ENCODE measurements around the gene PTPRJ.

PTPRJ gene

DNA sequence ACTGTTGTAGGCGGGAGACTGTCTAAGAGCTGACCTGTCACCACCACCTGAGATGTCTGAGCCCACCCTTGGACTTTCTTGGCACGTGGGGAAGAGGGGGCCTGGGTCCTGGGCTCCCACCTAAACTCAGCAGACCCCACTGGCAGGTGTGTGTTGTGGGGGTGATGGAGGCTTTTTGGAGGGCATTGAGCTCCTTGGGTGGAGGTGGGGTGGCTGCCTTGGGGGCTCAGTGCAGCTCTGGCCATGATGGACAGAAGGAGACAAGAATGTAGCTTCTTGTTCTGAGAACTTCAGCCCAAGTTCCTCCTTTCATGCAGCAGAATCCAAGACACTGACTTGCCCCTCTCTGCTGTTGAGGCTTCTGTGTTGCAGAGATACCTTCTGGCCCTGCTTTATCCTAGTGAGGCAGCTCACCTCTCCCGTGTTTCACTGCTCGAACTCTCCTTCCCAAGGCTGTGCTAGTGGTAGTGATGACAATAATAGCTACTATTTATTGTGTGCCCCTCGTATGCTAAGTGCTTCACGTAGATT, 119.6 kb downstream of the PTPRJ start:
- H3K36me3 ChIP-seq (ENCODE audit: control insufficient read depth, insufficient read depth, low read length) = no peaks in the 10 kb centered on the region
- H3K27ac ChIP-seq (ENCODE audit: insufficient read depth, low read length, poor library complexity, severe bottlenecking) = no peak overlapping the region
- no peaks in the 10 kb centered on the region for H3K4me1 ChIP-seq (ENCODE audit: control insufficient read depth, insufficient read depth, low read length, poor library complexity, severe bottlenecking)
- no peaks in the 10 kb centered on the region for H3K9me3 ChIP-seq (ENCODE audit: control insufficient read depth, low read length)
- DNase-seq = no peak
- no peak overlapping the region for H3K4me3 ChIP-seq (ENCODE audit: insufficient read depth, low read depth, low read length, poor library complexity, severe bottlenecking)
- H3K27me3 ChIP-seq (replicated peaks; ENCODE audit: control insufficient read depth, insufficient read depth, low read length, poor library complexity, severe bottlenecking) = no peaks in the 10 kb centered on the region

DNA sequence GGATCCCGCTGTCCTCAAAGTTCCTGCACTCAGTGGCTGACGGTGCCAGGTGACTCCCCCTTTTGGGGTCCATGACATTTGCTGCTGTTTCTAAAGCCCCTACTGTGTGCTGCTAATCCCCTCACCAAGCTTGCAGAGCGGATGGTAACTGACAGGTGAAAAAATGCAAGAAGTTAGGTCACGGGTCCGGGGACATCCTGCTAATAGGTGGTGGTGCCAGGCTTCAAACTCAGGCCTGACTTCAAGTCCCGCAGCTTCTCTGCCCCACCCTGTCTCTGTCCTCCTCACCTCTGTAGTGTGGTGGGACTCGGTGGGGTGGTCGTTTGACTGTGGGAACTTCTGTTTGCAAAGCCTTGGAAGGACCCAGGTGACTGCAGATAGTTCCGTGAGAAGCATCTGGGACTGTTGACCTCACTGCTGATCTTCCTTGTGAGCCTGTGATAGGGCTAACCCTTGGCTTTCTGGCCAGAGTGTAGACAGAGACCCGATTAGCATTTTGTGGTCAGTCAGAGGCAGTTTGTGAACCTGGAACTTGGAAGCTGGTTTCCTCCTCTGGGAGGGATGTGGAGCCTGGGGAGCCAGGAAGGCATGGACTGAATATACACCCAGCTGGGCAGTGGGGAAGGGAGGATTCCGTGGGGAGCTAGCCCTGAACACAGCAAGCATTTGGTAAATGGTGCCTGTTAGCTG, 120.8 kb downstream of the PTPRJ start:
- Histone ChIP-seq H3K36me3 (ENCODE audit: control insufficient read depth, insufficient read depth, low read length) (no peaks in the 10 kb centered on the region), H3K4me1 (ENCODE audit: control insufficient read depth, insufficient read depth, low read length, poor library complexity, severe bottlenecking) (no peaks in the 10 kb centered on the region), H3K27me3 (replicated peaks; ENCODE audit: control insufficient read depth, insufficient read depth, low read length, poor library complexity, severe bottlenecking) (no peaks in the 10 kb centered on the region), H3K4me3 (ENCODE audit: insufficient read depth, low read depth, low read length, poor library complexity, severe bottlenecking) (no peak overlapping the region), H3K9me3 (ENCODE audit: control insufficient read depth, low read length) (no peaks in the 10 kb centered on the region), H3K27ac (ENCODE audit: insufficient read depth, low read length, poor library complexity, severe bottlenecking) (no peak overlapping the region)
- DNase-seq = no peak

DNA sequence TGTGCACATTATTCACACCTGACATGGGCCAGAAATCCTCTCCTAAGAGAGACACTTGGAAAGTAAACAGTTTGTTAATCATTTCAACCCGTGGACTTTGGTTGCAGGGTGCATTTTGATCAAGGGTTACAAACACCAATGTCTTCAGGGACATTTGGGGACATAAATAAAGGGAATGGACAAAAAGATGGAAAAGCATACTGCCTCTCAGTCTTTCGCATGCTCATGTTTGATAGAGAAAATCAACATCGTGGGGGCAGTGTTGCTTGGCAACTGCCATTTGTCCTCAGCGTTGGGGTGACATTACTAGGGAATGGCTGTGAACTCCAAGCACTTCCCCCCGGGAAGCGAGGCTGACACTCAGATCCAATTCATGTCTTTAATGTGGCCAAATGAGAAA, 121.6 kb downstream of the PTPRJ start:
- peaks cover 3% of the 10 kb centered on the region for H3K4me1 ChIP-seq (ENCODE audit: control insufficient read depth, insufficient read depth, low read length, poor library complexity, severe bottlenecking)
- H3K27me3 ChIP-seq (replicated peaks; ENCODE audit: control insufficient read depth, insufficient read depth, low read length, poor library complexity, severe bottlenecking) = no peaks in the 10 kb centered on the region
- DNase-seq = no peak
- H3K4me3 ChIP-seq (ENCODE audit: insufficient read depth, low read depth, low read length, poor library complexity, severe bottlenecking) = no peak overlapping the region
- H3K27ac ChIP-seq (ENCODE audit: insufficient read depth, low read length, poor library complexity, severe bottlenecking) = no peak overlapping the region
- no peaks in the 10 kb centered on the region for H3K36me3 ChIP-seq (ENCODE audit: control insufficient read depth, insufficient read depth, low read length)
- no peaks in the 10 kb centered on the region for H3K9me3 ChIP-seq (ENCODE audit: control insufficient read depth, low read length)

DNA sequence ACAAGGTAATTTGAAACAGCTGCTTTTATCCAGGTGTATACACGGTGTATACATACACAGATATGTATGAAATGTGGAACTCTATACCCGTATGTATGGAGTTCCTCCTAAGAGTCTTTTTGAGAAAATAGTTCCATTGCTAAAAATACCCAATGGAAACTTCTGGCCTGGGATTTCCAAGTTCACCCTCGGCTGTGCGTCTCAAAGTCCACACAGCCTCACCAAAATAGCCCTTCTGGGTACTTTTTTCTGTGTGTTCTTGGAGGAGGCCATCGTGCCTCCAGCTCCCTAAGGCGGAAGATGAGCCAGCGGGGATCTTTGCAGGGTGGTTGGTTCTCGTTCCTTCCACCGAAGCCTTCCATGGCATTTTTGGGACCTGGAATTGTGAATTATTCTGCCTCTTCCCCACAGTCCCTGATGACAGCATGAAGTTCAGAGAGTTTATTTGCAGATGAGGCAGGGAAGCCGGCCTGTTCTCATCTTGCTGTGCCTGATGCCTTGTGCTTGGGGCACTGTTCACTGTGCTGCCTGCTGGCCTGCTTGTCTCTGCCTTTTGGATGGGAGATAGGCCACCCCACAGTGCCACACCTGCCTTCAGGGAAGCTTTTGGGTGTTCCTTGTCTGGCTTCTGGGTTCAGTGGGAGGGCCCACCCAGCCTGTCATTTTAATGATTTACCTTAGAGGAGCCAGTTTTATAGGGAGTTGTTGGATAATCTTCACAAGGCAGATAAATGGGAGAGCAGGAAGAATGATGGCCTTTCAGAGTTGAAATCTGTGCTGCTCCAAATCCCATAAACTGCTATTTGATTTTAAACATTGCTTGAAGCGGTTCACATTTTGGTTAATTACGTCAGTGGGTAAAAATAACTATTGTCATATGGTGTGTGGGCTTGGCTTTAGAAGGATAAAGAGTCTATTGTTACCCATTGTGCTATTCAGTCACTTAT, 123.5 kb downstream of the PTPRJ start:
- no peak overlapping the region for H3K27ac ChIP-seq (ENCODE audit: insufficient read depth, low read length, poor library complexity, severe bottlenecking)

GRCh38 chr11:48104568-48104924, 124.2 kb downstream of the PTPRJ start:
- Histone ChIP-seq H3K36me3 (ENCODE audit: control insufficient read depth, insufficient read depth, low read length) (no peaks in the 10 kb centered on the region), H3K27ac (ENCODE audit: insufficient read depth, low read length, poor library complexity, severe bottlenecking) (no peak overlapping the region), H3K4me1 (ENCODE audit: control insufficient read depth, insufficient read depth, low read length, poor library complexity, severe bottlenecking) (peaks cover 19% of the 10 kb centered on the region), H3K27me3 (replicated peaks; ENCODE audit: control insufficient read depth, insufficient read depth, low read length, poor library complexity, severe bottlenecking) (no peaks in the 10 kb centered on the region), H3K9me3 (ENCODE audit: control insufficient read depth, low read length) (no peaks in the 10 kb centered on the region), H3K4me3 (ENCODE audit: insufficient read depth, low read depth, low read length, poor library complexity, severe bottlenecking) (no peak overlapping the region)
- no peak for DNase-seq

More for the DNA sequence above, 123.5 kb downstream of the PTPRJ start:
- H3K4me1 ChIP-seq (ENCODE audit: control insufficient read depth, insufficient read depth, low read length, poor library complexity, severe bottlenecking) = peaks cover 15% of the 10 kb centered on the region
- no peak for DNase-seq
- no peak overlapping the region for H3K4me3 ChIP-seq (ENCODE audit: insufficient read depth, low read depth, low read length, poor library complexity, severe bottlenecking)
- no peaks in the 10 kb centered on the region for H3K27me3 ChIP-seq (replicated peaks; ENCODE audit: control insufficient read depth, insufficient read depth, low read length, poor library complexity, severe bottlenecking)
- no peaks in the 10 kb centered on the region for H3K9me3 ChIP-seq (ENCODE audit: control insufficient read depth, low read length)
- no peaks in the 10 kb centered on the region for H3K36me3 ChIP-seq (ENCODE audit: control insufficient read depth, insufficient read depth, low read length)

GRCh38 chr11:48105096-48105990, 125.0 kb downstream of the PTPRJ start:
- Histone ChIP-seq H3K27me3 (replicated peaks; ENCODE audit: control insufficient read depth, insufficient read depth, low read length, poor library complexity, severe bottlenecking) (no peaks in the 10 kb centered on the region), H3K36me3 (ENCODE audit: control insufficient read depth, insufficient read depth, low read length) (no peaks in the 10 kb centered on the region), H3K9me3 (ENCODE audit: control insufficient read depth, low read length) (no peaks in the 10 kb centered on the region), H3K4me1 (ENCODE audit: control insufficient read depth, insufficient read depth, low read length, poor library complexity, severe bottlenecking) (peaks cover 22% of the 10 kb centered on the region), H3K4me3 (ENCODE audit: insufficient read depth, low read depth, low read length, poor library complexity, severe bottlenecking) (no peak overlapping the region), H3K27ac (ENCODE audit: insufficient read depth, low read length, poor library complexity, severe bottlenecking) (no peak overlapping the region)
- no peak for DNase-seq

DNA sequence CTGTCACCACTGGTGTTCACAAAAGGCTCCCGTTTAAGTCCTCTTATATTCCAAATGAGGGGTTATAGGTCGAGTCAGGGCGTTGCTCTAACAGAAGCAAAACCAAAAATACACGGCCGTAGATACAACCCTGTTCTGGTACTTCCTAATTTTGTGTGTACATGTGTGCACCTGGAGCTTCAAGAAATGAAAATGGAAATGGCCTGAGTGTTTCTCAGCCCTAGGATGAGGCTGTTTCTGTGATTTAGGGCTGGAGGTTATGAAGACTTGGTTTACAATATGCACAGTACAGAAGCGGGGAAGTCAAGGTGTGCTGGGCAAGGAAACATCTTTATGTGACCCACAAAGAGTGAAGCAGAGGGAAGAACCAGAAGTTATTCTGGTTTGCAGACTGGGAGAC, 125.8 kb downstream of the PTPRJ start:
- Histone ChIP-seq H3K4me3 (ENCODE audit: insufficient read depth, low read depth, low read length, poor library complexity, severe bottlenecking) (no peak overlapping the region), H3K27ac (ENCODE audit: insufficient read depth, low read length, poor library complexity, severe bottlenecking) (no peak overlapping the region), H3K9me3 (ENCODE audit: control insufficient read depth, low read length) (no peaks in the 10 kb centered on the region), H3K27me3 (replicated peaks; ENCODE audit: control insufficient read depth, insufficient read depth, low read length, poor library complexity, severe bottlenecking) (no peaks in the 10 kb centered on the region), H3K4me1 (ENCODE audit: control insufficient read depth, insufficient read depth, low read length, poor library complexity, severe bottlenecking) (peaks cover 22% of the 10 kb centered on the region), H3K36me3 (ENCODE audit: control insufficient read depth, insufficient read depth, low read length) (no peaks in the 10 kb centered on the region)
- DNase-seq = no peak

DNA sequence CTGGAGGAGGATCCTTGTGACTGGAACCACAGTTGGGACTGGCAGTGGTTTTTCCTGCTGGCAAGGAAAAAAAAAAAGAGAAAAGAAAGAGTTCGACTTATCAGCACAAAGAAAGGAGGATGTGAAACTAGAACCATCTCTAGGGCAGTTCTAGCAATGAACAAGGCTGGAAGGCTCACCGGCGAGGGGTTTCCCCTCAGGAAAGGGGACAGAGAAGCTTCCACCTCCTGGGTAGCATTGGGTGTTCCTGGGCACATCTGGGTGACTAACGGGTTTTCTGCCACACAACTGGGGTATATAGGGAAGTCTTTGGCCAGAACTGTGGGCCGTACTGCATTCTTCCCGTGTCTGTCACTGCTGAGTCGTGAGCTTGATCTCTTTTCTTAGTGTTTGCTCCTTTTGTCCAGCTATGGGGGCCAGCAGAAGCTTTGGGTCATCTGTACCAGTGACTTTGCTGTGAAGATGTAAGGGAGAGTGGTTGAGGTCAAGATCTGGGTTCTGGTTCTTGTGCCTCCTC, 126.9 kb downstream of the PTPRJ start:
- DNase-seq = peak in 1 of 3 donors; percentile 4
- no peak overlapping the region for H3K27ac ChIP-seq (ENCODE audit: insufficient read depth, low read length, poor library complexity, severe bottlenecking)
- no peaks in the 10 kb centered on the region for H3K27me3 ChIP-seq (replicated peaks; ENCODE audit: control insufficient read depth, insufficient read depth, low read length, poor library complexity, severe bottlenecking)
- no peaks in the 10 kb centered on the region for H3K9me3 ChIP-seq (ENCODE audit: control insufficient read depth, low read length)
- H3K36me3 ChIP-seq (ENCODE audit: control insufficient read depth, insufficient read depth, low read length) = no peaks in the 10 kb centered on the region
- H3K4me3 ChIP-seq (ENCODE audit: insufficient read depth, low read depth, low read length, poor library complexity, severe bottlenecking) = no peak overlapping the region
- H3K4me1 ChIP-seq (ENCODE audit: control insufficient read depth, insufficient read depth, low read length, poor library complexity, severe bottlenecking) = peaks cover 22% of the 10 kb centered on the region

- DNase-seq = no peak
Measured at GRCh38 chr11:48108231-48109045, 128.1 kb downstream of the PTPRJ start.

More at GRCh38 chr11:48108231-48109045, 128.1 kb downstream of the PTPRJ start:
- no peak overlapping the region for H3K27ac ChIP-seq (ENCODE audit: insufficient read depth, low read length, poor library complexity, severe bottlenecking)
- no peaks in the 10 kb centered on the region for H3K9me3 ChIP-seq (ENCODE audit: control insufficient read depth, low read length)
- H3K36me3 ChIP-seq (ENCODE audit: control insufficient read depth, insufficient read depth, low read length) = peaks cover 2% of the 10 kb centered on the region
- H3K4me1 ChIP-seq (ENCODE audit: control insufficient read depth, insufficient read depth, low read length, poor library complexity, severe bottlenecking) = peaks cover 22% of the 10 kb centered on the region
- no peak overlapping the region for H3K4me3 ChIP-seq (ENCODE audit: insufficient read depth, low read depth, low read length, poor library complexity, severe bottlenecking)
- H3K27me3 ChIP-seq (replicated peaks; ENCODE audit: control insufficient read depth, insufficient read depth, low read length, poor library complexity, severe bottlenecking) = no peaks in the 10 kb centered on the region
